Measurements from ENCODE around the gene PID1.

The PID1 gene

DNA sequence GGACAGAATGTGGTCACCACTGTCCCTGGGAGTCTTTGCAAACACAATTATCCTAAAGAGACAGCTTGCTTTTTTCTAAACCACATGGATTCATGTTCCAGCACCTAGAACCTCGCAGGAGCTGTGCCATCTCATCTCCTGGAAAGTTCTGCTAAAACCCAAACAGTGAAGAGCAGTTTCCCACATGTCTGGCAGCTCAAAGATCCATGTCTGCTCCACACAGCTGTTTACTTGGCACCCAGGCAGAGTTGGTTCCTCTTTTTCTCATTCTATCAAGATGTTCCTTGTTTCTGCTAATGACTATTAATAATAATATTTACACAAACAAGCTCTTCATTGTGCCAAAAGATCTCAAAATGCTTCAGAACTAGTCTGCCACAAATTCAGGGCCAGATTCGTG lies 30.1 kb upstream of the PID1 start:
- Histone ChIP-seq H3K4me1 (ENCODE audit: control insufficient read depth in 1 of 2, insufficient read depth in 2 of 2, low read length in 2 of 2) (no peaks in the 10 kb centered on the region), H3K79me2 (ENCODE audit: control insufficient read depth, insufficient read depth, low read length, poor library complexity) (no peaks in the 10 kb centered on the region), H3K79me1 (ENCODE audit: low read length) (no peaks in the 10 kb centered on the region), H2BK12ac (ENCODE audit: low read length) (no peak overlapping the region), H3K9ac (ENCODE audit: low read length) (no peak overlapping the region), H3K9me3 (ENCODE audit: insufficient read depth, low read depth, low read length) (peaks cover 2% of the 10 kb centered on the region), H3K27me3 (ENCODE audit: insufficient read depth, low read length) (no peaks in the 10 kb centered on the region), H4K8ac (ENCODE audit: low read depth, low read length) (no peak overlapping the region), H2BK5ac (ENCODE audit: low read depth, low read length, poor library complexity) (no peak overlapping the region), H3K4me3 (ENCODE audit: low read depth, low read length) (no peak overlapping the region), H3K23ac (ENCODE audit: low read length) (no peak overlapping the region), H3K4ac (ENCODE audit: low read depth, low read length) (no peak overlapping the region), H3K18ac (ENCODE audit: low read length) (no peak overlapping the region), H2BK120ac (ENCODE audit: insufficient read depth, low read length, poor library complexity) (no peak overlapping the region), H4K91ac (ENCODE audit: low read depth, low read length) (no peak overlapping the region), H3K36me3 (ENCODE audit: control insufficient read depth in 1 of 2, insufficient read depth in 2 of 2, low read length in 2 of 2) (no peaks in the 10 kb centered on the region), H2AK5ac (ENCODE audit: low read length) (no peak overlapping the region), H4K12ac (ENCODE audit: low read depth, low read length) (no peak overlapping the region), H2AFZ (ENCODE audit: insufficient read depth, low read length, poor library complexity) (no peak overlapping the region), H3K27ac (ENCODE audit: low read depth, low read length) (no peak overlapping the region), H3K14ac (ENCODE audit: low read length) (no peak overlapping the region), H3K4me2 (ENCODE audit: low read length) (no peak overlapping the region)
- WGBS (ENCODE audit: extremely low coverage, insufficient coverage, insufficient read length): no CpG with 5 or more reads among the region's 2 CpGs
- DNase-seq: no peak

- Histone ChIP-seq H2AFZ (ENCODE audit: insufficient read depth, low read length, poor library complexity) (no peak overlapping the region), H3K4me2 (ENCODE audit: low read length) (no peak overlapping the region), H3K4me1 (ENCODE audit: control insufficient read depth in 1 of 2, insufficient read depth in 2 of 2, low read length in 2 of 2) (no peaks in the 10 kb centered on the region), H3K9me3 (ENCODE audit: insufficient read depth, low read depth, low read length) (peaks cover 2% of the 10 kb centered on the region), H3K23ac (ENCODE audit: low read length) (no peak overlapping the region), H3K79me1 (ENCODE audit: low read length) (no peaks in the 10 kb centered on the region), H3K14ac (ENCODE audit: low read length) (no peak overlapping the region), H3K27ac (ENCODE audit: low read depth, low read length) (no peak overlapping the region), H2AK5ac (ENCODE audit: low read length) (no peak overlapping the region), H3K18ac (ENCODE audit: low read length) (no peak overlapping the region), H2BK120ac (ENCODE audit: insufficient read depth, low read length, poor library complexity) (no peak overlapping the region), H3K4me3 (ENCODE audit: low read depth, low read length) (no peak overlapping the region), H3K36me3 (ENCODE audit: control insufficient read depth in 1 of 2, insufficient read depth in 2 of 2, low read length in 2 of 2) (no peaks in the 10 kb centered on the region), H4K91ac (ENCODE audit: low read depth, low read length) (no peak overlapping the region), H3K79me2 (ENCODE audit: control insufficient read depth, insufficient read depth, low read length, poor library complexity) (no peaks in the 10 kb centered on the region), H4K12ac (ENCODE audit: low read depth, low read length) (no peak overlapping the region), H3K4ac (ENCODE audit: low read depth, low read length) (no peak overlapping the region), H4K8ac (ENCODE audit: low read depth, low read length) (no peak overlapping the region), H2BK12ac (ENCODE audit: low read length) (no peak overlapping the region), H3K27me3 (ENCODE audit: insufficient read depth, low read length) (no peaks in the 10 kb centered on the region), H3K9ac (ENCODE audit: low read length) (no peak overlapping the region), H2BK5ac (ENCODE audit: low read depth, low read length, poor library complexity) (no peak overlapping the region)
- DNase-seq: peak in 1 of 2 donors; percentile 26
- no CpG with 5 or more reads among the region's 3 CpGs for WGBS (ENCODE audit: extremely low coverage, insufficient coverage, insufficient read length)
Observed at GRCh38 chr2:229300790-229301189, 29.7 kb upstream of the PID1 start.

DNA sequence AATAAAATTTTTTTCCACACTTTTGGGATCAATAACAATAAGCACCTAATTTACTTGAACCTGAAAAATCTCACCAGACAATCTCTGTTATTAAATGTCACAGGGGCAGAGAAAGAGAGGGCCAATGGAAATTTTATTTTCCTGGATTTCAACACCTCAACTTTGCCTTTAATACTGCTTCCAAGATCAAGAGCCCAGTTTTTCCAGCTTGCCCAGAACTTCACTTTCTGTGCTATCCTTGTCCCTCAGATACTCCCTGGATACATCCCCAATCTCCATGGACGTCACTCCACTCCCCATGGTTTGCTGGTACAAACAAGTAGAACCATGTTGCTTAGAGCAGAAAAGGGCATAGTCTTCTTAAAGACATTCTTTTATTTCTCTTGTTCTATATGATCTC lies 29.3 kb upstream of the PID1 start:
- H2BK120ac ChIP-seq (ENCODE audit: insufficient read depth, low read length, poor library complexity): no peak overlapping the region
- no peak overlapping the region for H3K14ac ChIP-seq (ENCODE audit: low read length)
- no peak overlapping the region for H3K23ac ChIP-seq (ENCODE audit: low read length)
- no peak overlapping the region for H3K4ac ChIP-seq (ENCODE audit: low read depth, low read length)
- no peak overlapping the region for H3K18ac ChIP-seq (ENCODE audit: low read length)
- no peak overlapping the region for H4K8ac ChIP-seq (ENCODE audit: low read depth, low read length)
- no peaks in the 10 kb centered on the region for H3K27me3 ChIP-seq (ENCODE audit: insufficient read depth, low read length)
- no peaks in the 10 kb centered on the region for H3K4me1 ChIP-seq (ENCODE audit: control insufficient read depth in 1 of 2, insufficient read depth in 2 of 2, low read length in 2 of 2)
- H3K9ac ChIP-seq (ENCODE audit: low read length): no peak overlapping the region
- no peaks in the 10 kb centered on the region for H3K79me1 ChIP-seq (ENCODE audit: low read length)
- no peak overlapping the region for H4K91ac ChIP-seq (ENCODE audit: low read depth, low read length)
- no peak for DNase-seq
- WGBS (ENCODE audit: extremely low coverage, insufficient coverage, insufficient read length): no CpG with 5 or more reads among the region's 1 CpG
- H3K9me3 ChIP-seq (ENCODE audit: insufficient read depth, low read depth, low read length): peaks cover 2% of the 10 kb centered on the region
- H3K4me3 ChIP-seq (ENCODE audit: low read depth, low read length): no peak overlapping the region
- H2AFZ ChIP-seq (ENCODE audit: insufficient read depth, low read length, poor library complexity): no peak overlapping the region
- no peak overlapping the region for H3K27ac ChIP-seq (ENCODE audit: low read depth, low read length)
- H4K12ac ChIP-seq (ENCODE audit: low read depth, low read length): no peak overlapping the region
- no peaks in the 10 kb centered on the region for H3K79me2 ChIP-seq (ENCODE audit: control insufficient read depth, insufficient read depth, low read length, poor library complexity)
- no peak overlapping the region for H3K4me2 ChIP-seq (ENCODE audit: low read length)
- H3K36me3 ChIP-seq (ENCODE audit: control insufficient read depth in 1 of 2, insufficient read depth in 2 of 2, low read length in 2 of 2): no peaks in the 10 kb centered on the region
- H2BK12ac ChIP-seq (ENCODE audit: low read length): no peak overlapping the region
- no peak overlapping the region for H2BK5ac ChIP-seq (ENCODE audit: low read depth, low read length, poor library complexity)
- H2AK5ac ChIP-seq (ENCODE audit: low read length): no peak overlapping the region

DNA sequence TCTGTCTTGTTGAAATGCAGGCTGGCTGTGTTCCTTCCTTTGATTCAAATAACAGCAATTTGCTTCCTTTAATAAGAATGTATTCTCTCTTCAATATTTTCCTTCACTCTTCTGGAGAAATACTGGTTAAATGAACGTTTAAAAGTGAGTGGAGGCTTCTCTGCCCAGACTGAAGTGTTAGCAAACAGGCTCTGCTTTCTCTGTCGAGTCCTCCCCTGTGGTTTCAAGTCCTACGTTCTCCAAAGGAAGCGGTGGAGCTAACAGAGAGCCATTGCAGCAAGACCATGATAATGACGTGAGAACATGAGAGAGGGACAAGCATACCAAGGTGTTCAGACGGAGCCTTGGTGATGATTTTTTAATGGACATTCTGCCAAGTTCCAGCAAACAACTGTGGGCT lies 26.2 kb upstream of the PID1 start:
- Histone ChIP-seq H3K79me2 (ENCODE audit: control insufficient read depth, insufficient read depth, low read length, poor library complexity) (no peaks in the 10 kb centered on the region), H4K91ac (ENCODE audit: low read depth, low read length) (no peak overlapping the region), H2AFZ (ENCODE audit: insufficient read depth, low read length, poor library complexity) (no peak overlapping the region), H3K9me3 (ENCODE audit: insufficient read depth, low read depth, low read length) (no peaks in the 10 kb centered on the region), H3K79me1 (ENCODE audit: low read length) (no peaks in the 10 kb centered on the region), H3K36me3 (ENCODE audit: control insufficient read depth in 1 of 2, insufficient read depth in 2 of 2, low read length in 2 of 2) (no peaks in the 10 kb centered on the region), H3K27ac (ENCODE audit: low read depth, low read length) (no peak overlapping the region), H4K12ac (ENCODE audit: low read depth, low read length) (no peak overlapping the region), H3K4me1 (ENCODE audit: control insufficient read depth in 1 of 2, insufficient read depth in 2 of 2, low read length in 2 of 2) (no peaks in the 10 kb centered on the region), H2BK12ac (ENCODE audit: low read length) (no peak overlapping the region), H3K14ac (ENCODE audit: low read length) (no peak overlapping the region), H4K8ac (ENCODE audit: low read depth, low read length) (no peak overlapping the region), H3K4me3 (ENCODE audit: low read depth, low read length) (no peak overlapping the region), H3K9ac (ENCODE audit: low read length) (no peak overlapping the region), H3K4ac (ENCODE audit: low read depth, low read length) (no peak overlapping the region), H2BK5ac (ENCODE audit: low read depth, low read length, poor library complexity) (no peak overlapping the region), H3K27me3 (ENCODE audit: insufficient read depth, low read length) (no peaks in the 10 kb centered on the region), H3K18ac (ENCODE audit: low read length) (no peak overlapping the region), H3K23ac (ENCODE audit: low read length) (no peak overlapping the region), H2AK5ac (ENCODE audit: low read length) (no peak overlapping the region), H3K4me2 (ENCODE audit: low read length) (no peak overlapping the region), H2BK120ac (ENCODE audit: insufficient read depth, low read length, poor library complexity) (no peak overlapping the region)
- peak in 1 of 2 donors; percentile 13 for DNase-seq
- WGBS (ENCODE audit: extremely low coverage, insufficient coverage, insufficient read length): no CpG with 5 or more reads among the region's 6 CpGs
